NB4 (cell line): ENCODE data around the gene TBC1D1.

Source experiments
- CTCF ChIP-seq: IDR thresholded peaks from one replicate; pipeline ENCODE4 v1.5.1; 2012; ENCODE audit warnings: low read depth, low read length
- MAX ChIP-seq: IDR thresholded peaks from 2 replicates; pipeline ENCODE4 v1.6.1; 2011; ENCODE audit warnings: low read depth, low read length

GRCh38 chr4:37918653-37919052, 27.8 kb downstream of the TBC1D1 start:
- TF ChIP-seq MAX = no peak
- no peak for TF ChIP-seq CTCF
